GM10266 (cell line): ENCODE measurements around the gene HSDL1.

Experiments used
- DNase-seq: peaks from one replicate; pipeline ENCODE4 v3.0.0; 2012; ENCODE audit errors: extremely low spot score
- CTCF ChIP-seq: IDR thresholded peaks from 2 replicates; pipeline ENCODE4 v1.5.1; 2012; ENCODE audit warnings: mild to moderate bottlenecking, low read depth; ENCODE audit not compliant: control insufficient read depth, insufficient read depth; ENCODE audit errors: missing control alignments

Gene HSDL1

GRCh38 chr16:84080378-84080777 lies 64.6 kb downstream of the HSDL1 start:
- no peak for TF ChIP-seq CTCF

GRCh38 chr16:84079664-84080063 lies 65.3 kb downstream of the HSDL1 start:
- no peak for TF ChIP-seq CTCF
- DNase-seq: no peak

More at GRCh38 chr16:84080378-84080777, 64.6 kb downstream of the HSDL1 start:
- DNase-seq: no peak

DNA sequence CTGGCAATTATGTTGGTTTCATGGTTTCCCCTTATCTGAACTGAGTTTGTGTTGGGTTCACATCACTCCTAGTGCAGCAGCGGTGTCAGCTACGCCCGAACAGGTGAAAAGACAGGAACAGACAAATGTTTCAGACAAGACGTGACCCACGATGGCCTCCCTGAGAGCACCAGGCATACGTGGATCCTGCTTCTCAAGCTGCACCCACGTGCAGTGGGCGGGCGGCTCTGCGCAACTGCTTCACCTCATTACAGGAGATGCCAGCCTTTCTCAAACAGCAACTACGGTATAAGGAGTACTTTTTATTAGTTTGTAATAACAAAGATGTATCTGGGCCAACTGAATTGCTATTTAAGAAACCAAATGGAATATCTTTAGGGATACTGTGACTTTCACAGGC lies 69.6 kb downstream of the HSDL1 start:
- no peak for TF ChIP-seq CTCF

DNA sequence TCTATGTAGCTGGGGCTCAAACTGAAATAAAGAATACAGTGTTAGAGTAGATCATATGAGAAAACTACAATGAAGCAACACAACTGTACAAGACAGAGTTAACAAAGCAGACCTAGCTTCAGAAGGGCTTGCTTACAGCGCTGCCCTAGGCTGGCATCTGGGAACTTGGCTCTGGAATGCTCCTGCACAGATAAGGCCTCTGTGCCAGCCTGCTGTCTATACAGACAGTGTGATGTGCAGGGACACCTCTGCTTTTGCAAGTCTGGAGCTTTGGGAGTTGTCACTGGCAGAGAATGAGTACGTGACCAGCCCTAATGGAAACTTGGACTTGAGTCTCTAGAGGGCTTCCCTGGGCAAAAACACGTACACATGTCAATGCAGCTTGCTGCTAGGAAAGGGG lies 70.3 kb downstream of the HSDL1 start:
- TF ChIP-seq CTCF: no peak

More for the DNA sequence above, 69.6 kb downstream of the HSDL1 start:
- no peak for DNase-seq

More for the DNA sequence above, 70.3 kb downstream of the HSDL1 start:
- DNase-seq: no peak
